Left kidney (tissue), 2 donors: ENCODE results near the gene MAP3K5. TPM values are rescaled to one million over a fixed set of nuclear protein-coding genes. Genes with fewer than 3 reads are reported as not detected.
A peak's percentile ranks its signal among the peaks of the same experiment; 100 is the strongest.
"Not testable (repeated sequence)": the region's sequence is repeated elsewhere in the genome, so short reads cannot be mapped to it uniquely, and the experiment has no call there.

Experiments
- DNase-seq: peaks from one replicate; pipeline ENCODE4 v3.0.0-alpha.2; 2013
- polyA plus RNA-seq: library from polyadenylated mRNA; unstranded; fragments of 120-200 nt; gene quantifications from one replicate; pipeline ENCODE4 v1.2.1, GENCODE V29; 2013; ENCODE audit not compliant: insufficient read length

The MAP3K5 gene
- polyA plus RNA-seq, 1 donor = 7.4 TPM

- DNase-seq = no peak
These were observed 72.1 kb downstream of the MAP3K5 start for GRCh38 chr6:136720045-136720770.

- no peak for DNase-seq
These were observed 72.8 kb downstream of the MAP3K5 start for GRCh38 chr6:136719280-136720044.

GRCh38 chr6:136718476-136718875, 73.8 kb downstream of the MAP3K5 start:
- no peak for DNase-seq

- no peak for DNase-seq
These were observed 74.6 kb downstream of the MAP3K5 start for GRCh38 chr6:136717716-136717990.

- no peak for DNase-seq
These were observed 75.2 kb downstream of the MAP3K5 start for GRCh38 chr6:136716917-136717715.

- not testable (repeated sequence) for DNase-seq
These were observed 79.6 kb downstream of the MAP3K5 start for GRCh38 chr6:136712642-136713041.

- DNase-seq = no peak
These were observed 80.6 kb downstream of the MAP3K5 start for GRCh38 chr6:136711644-136712043.

GRCh38 chr6:136710877-136711552, 81.3 kb downstream of the MAP3K5 start:
- no peak for DNase-seq

- DNase-seq = no peak
These were observed 82.8 kb downstream of the MAP3K5 start for GRCh38 chr6:136709429-136709828.

GRCh38 chr6:136706430-136706829, 85.8 kb downstream of the MAP3K5 start:
- DNase-seq = no peak

- no peak for DNase-seq
These were observed 88.9 kb downstream of the MAP3K5 start for GRCh38 chr6:136703331-136703865.

GRCh38 chr6:136701045-136701444, 91.2 kb downstream of the MAP3K5 start:
- no peak for DNase-seq

GRCh38 chr6:136699358-136699757, 92.9 kb downstream of the MAP3K5 start:
- no peak for DNase-seq

GRCh38 chr6:136696783-136697364, 95.4 kb downstream of the MAP3K5 start:
- no peak for DNase-seq

- DNase-seq = peak; percentile 18
These were observed 96.0 kb downstream of the MAP3K5 start for GRCh38 chr6:136696238-136696637.

- no peak for DNase-seq
These were observed 96.9 kb downstream of the MAP3K5 start for GRCh38 chr6:136695412-136695811.

GRCh38 chr6:136693090-136693489, 99.2 kb downstream of the MAP3K5 start:
- no peak for DNase-seq

GRCh38 chr6:136687894-136688293, 104.4 kb downstream of the MAP3K5 start:
- not testable (repeated sequence) for DNase-seq

GRCh38 chr6:136685540-136686108, 106.7 kb downstream of the MAP3K5 start:
- no peak for DNase-seq

GRCh38 chr6:136684466-136684865, 107.8 kb downstream of the MAP3K5 start:
- DNase-seq = no peak

- DNase-seq = no peak
These were observed 108.9 kb downstream of the MAP3K5 start for GRCh38 chr6:136683209-136683941.
